K562 (cell line): ENCODE results near the gene CHMP1A. TPM values are rescaled to one million over a fixed set of nuclear protein-coding genes. Genes with fewer than 3 reads are reported as not detected.

Experiments used
- ATAC-seq: fragments of 200-7000 bp; cut with Tn5 transposase; 3 replicates; pipeline ENCODE4 v1.9.1; 2020; ENCODE audit warnings: moderate library complexity
- BruUV-seq: library from RNA; stranded (reverse); fragments of 400-500 nt; replicated peaks from 2 replicates; lab custom pipeline; 2021; lab: Mats Ljungman, UMichigan
- CTCF ChIA-PET: fragments of 300-600 bp; formaldehyde crosslinking; extraction: SDS; loops from one replicate; lab custom pipeline; 2021; ENCODE audit warnings: low intra/inter-chr PET ratio; lab: Yijun Ruan, JAX
- POLR2A ChIA-PET: fragments of 300-600, 350-650 bp; sonication (Branson Sonifier 250); formaldehyde crosslinking; extraction: SDS; loops from one replicate; lab custom pipeline; 2021; ENCODE audit warnings: antibody characterized with exemption, inconsistent platforms; lab: Yijun Ruan, JAX
- DNase-seq, 4 experiments: peaks; one replicate each; pipeline versions ENCODE4 v3.0.0 to v3.0.0-alpha.2; 2011 to 2018; ENCODE audit warnings: low spot score in 3 of 4, mixed read lengths in 3 of 4; ENCODE audit errors: extremely low read depth in 1 of 4
- FAIRE-seq: peaks from 2 replicates; lab custom pipeline; 2011; peaks lifted over from hg19 to GRCh38; lab: Jason Lieb, UNC
- H2AFZ ChIP-seq: 2 replicates; pipeline ENCODE4 v1.6.0; 2011; ENCODE audit warnings: low read depth, low read length, control low read depth, inconsistent platforms
- H3K27ac ChIP-seq: fragments of 200-600 bp; 3 replicates; pipeline ENCODE4 v1.8.0; 2011; ENCODE audit warnings: low read depth, mild to moderate bottlenecking, control low read depth, inconsistent platforms, low read length, moderate library complexity, mixed read lengths; ENCODE audit errors: extremely low read depth
- H3K27me3 ChIP-seq, 2 experiments: fragments of 300-600 bp in 1 of 2; 2 replicates in 1 of 2; 3 replicates in 1 of 2; pipeline versions ENCODE4 v1.6.0 to v1.8.0; 2011; ENCODE audit warnings: inconsistent platforms in 2 of 2, low read length in 2 of 2, mild to moderate bottlenecking in 1 of 2, mixed read lengths in 1 of 2, moderate library complexity in 1 of 2; ENCODE audit not compliant: control insufficient read depth in 2 of 2, insufficient read depth in 2 of 2
- H3K36me3 ChIP-seq: fragments of 300-600 bp; 3 replicates; pipeline ENCODE4 v1.8.0; 2011; ENCODE audit warnings: mild to moderate bottlenecking, low read length, inconsistent platforms; ENCODE audit not compliant: control insufficient read depth, insufficient read depth
- H3K4me1 ChIP-seq, 2 experiments: fragments of 200-600 bp in 1 of 2; replicated peaks in 1 of 2; 2 replicates in 1 of 2; 3 replicates in 1 of 2; pipeline versions ENCODE4 v1.5.1 to v1.8.0; 2011; ENCODE audit warnings: inconsistent platforms in 2 of 2, low read length in 2 of 2, mild to moderate bottlenecking in 1 of 2, mixed read lengths in 1 of 2, moderate library complexity in 1 of 2; ENCODE audit not compliant: control insufficient read depth in 2 of 2, insufficient read depth in 2 of 2
- H3K4me2 ChIP-seq: 2 replicates; pipeline ENCODE4 v1.6.1; 2011; ENCODE audit warnings: low read length, control low read depth, inconsistent platforms, mixed read lengths; ENCODE audit not compliant: insufficient read depth
- H3K4me3 ChIP-seq: fragments of 200-600 bp; sonication (generic), shearing (Covaris generic); 2 replicates; pipeline ENCODE4 v1.5.1; 2016; ENCODE audit warnings: control low read depth, inconsistent platforms
- H3K79me2 ChIP-seq: fragments of 200-600 bp; 3 replicates; pipeline ENCODE4 v1.8.0; 2011; ENCODE audit warnings: low read length, inconsistent platforms; ENCODE audit not compliant: control insufficient read depth, insufficient read depth
- H3K9ac ChIP-seq, 2 experiments: 2 replicates each; pipeline versions ENCODE4 v1.6.0 to v1.6.1; 2011; ENCODE audit warnings: low read depth in 2 of 2, low read length in 2 of 2, control low read depth in 1 of 2, inconsistent platforms in 1 of 2, mild to moderate bottlenecking in 1 of 2, mixed read lengths in 1 of 2; ENCODE audit not compliant: insufficient read depth in 1 of 2
- H3K9me1 ChIP-seq: one replicate; pipeline ENCODE4 v1.6.0; 2011; ENCODE audit warnings: inconsistent platforms, mild to moderate bottlenecking, low read length, moderate library complexity; ENCODE audit not compliant: control insufficient read depth, insufficient read depth
- H3K9me3 ChIP-seq: replicated peaks from 2 replicates; pipeline ENCODE4 v1.5.1; 2011; ENCODE audit warnings: low read depth, low read length, inconsistent platforms; ENCODE audit not compliant: control insufficient read depth, insufficient read depth
- H4K20me1 ChIP-seq: replicated peaks from 2 replicates; pipeline ENCODE4 v1.6.1; 2011; ENCODE audit warnings: low read length, inconsistent platforms, mixed read lengths; ENCODE audit not compliant: control insufficient read depth, insufficient read depth
- CEBPG ChIP-seq, 3 experiments: fragments of 200-800 bp in 1 of 3; sonication (Bioruptor generic) in 1 of 3; sonication (generic) in 1 of 3; formaldehyde crosslinking in 1 of 3; IDR thresholded peaks in 2 of 3; conservative IDR thresholded peaks in 1 of 3; 2 replicates each; pipeline versions ENCODE4 v1.6.1 to v1.8.0; 2016 to 2022; ENCODE audit warnings: missing compliant biosample characterization in 2 of 3, missing genetic modification characterization in 2 of 3, mild to moderate bottlenecking in 1 of 3, missing genetic modification reagents in 1 of 3
- E2F6 ChIP-seq, 2 experiments: IDR thresholded peaks; 2 replicates each; pipeline ENCODE4 v1.6.1; 2011; ENCODE audit warnings: borderline replicate concordance in 1 of 2, control low read depth in 1 of 2, low read depth in 1 of 2, low read length in 1 of 2, mild to moderate bottlenecking in 1 of 2, mixed read lengths in 1 of 2, moderate library complexity in 1 of 2; ENCODE audit not compliant: insufficient read depth in 1 of 2, insufficient read length in 1 of 2, poor library complexity in 1 of 2, severe bottlenecking in 1 of 2; ENCODE audit errors: extremely low read depth in 1 of 2
- ETV6 ChIP-seq, 3 experiments: fragments of 150-350 bp in 1 of 3; sonication (generic) in 1 of 3; formaldehyde crosslinking in 1 of 3; IDR thresholded peaks; 2 replicates each; pipeline versions ENCODE4 v1.6.1 to v1.8.0; 2014 to 2022; ENCODE audit warnings: borderline replicate concordance in 2 of 3, low read depth in 2 of 3, antibody characterized with exemption in 1 of 3, low read length in 1 of 3, mild to moderate bottlenecking in 1 of 3, missing genetic modification reagents in 1 of 3
- GABPA ChIP-seq: fragments of 200-800 bp; sonication (Bioruptor generic); conservative IDR thresholded peaks from 2 replicates; pipeline ENCODE4 v1.6.1; 2016; ENCODE audit warnings: low read depth, missing genetic modification characterization, missing compliant biosample characterization
- MAX ChIP-seq: sonication (generic); formaldehyde crosslinking; IDR thresholded peaks from 2 replicates; pipeline ENCODE4 v1.9.0; 2022; ENCODE audit warnings: mild to moderate bottlenecking, missing genetic modification reagents
- MNT ChIP-seq, 2 experiments: fragments of 450-650 bp; conservative IDR thresholded peaks; 2 replicates each; pipeline ENCODE4 v1.6.1; 2017; ENCODE audit warnings: mild to moderate bottlenecking in 2 of 2, moderate library complexity in 2 of 2
- MXI1 ChIP-seq: IDR thresholded peaks from 2 replicates; pipeline ENCODE4 v1.6.1; 2011; ENCODE audit warnings: low read depth, mild to moderate bottlenecking, improper control_type of control experiment, low read length
- NONO ChIP-seq, 2 experiments: fragments of 200-400 bp in 1 of 2; fragments of 450-650 bp in 1 of 2; formaldehyde crosslinking in 1 of 2; IDR thresholded peaks; 2 replicates each; pipeline ENCODE4 v1.6.1; 2017; ENCODE audit warnings: low read depth in 2 of 2, mild to moderate bottlenecking in 2 of 2, moderate library complexity in 2 of 2, low read length in 1 of 2
- PKNOX1 ChIP-seq: fragments of 450-650 bp; IDR thresholded peaks from 2 replicates; pipeline ENCODE4 v1.6.1; 2016
- ZNF639 ChIP-seq, 2 experiments: fragments of 200-800 bp in 1 of 2; sonication (Bioruptor generic) in 1 of 2; sonication (generic) in 1 of 2; formaldehyde crosslinking in 1 of 2; IDR thresholded peaks in 1 of 2; conservative IDR thresholded peaks in 1 of 2; 2 replicates each; pipeline versions ENCODE4 v1.5.0 to v1.6.1; 2016 to 2020; ENCODE audit warnings: missing compliant biosample characterization in 1 of 2, missing genetic modification characterization in 1 of 2, missing genetic modification reagents in 1 of 2
- WGBS: fragments of 100-300 bp; shearing (Covaris generic); methylation state at CpG from one replicate; pipeline ENCODE4 v1.1.6; 2016; ENCODE audit warnings: low coverage, mixed read lengths; ENCODE audit not compliant: insufficient coverage; ENCODE audit errors: missing lambda C conversion rate; 5-methylcytosine and 5-hydroxymethylcytosine counted together
- in situ Hi-C: fragments of 300-500 bp; cut with MboI; formaldehyde crosslinking; loops from 4 replicates; pipeline ENCODE4 v1.15.0; 2018; ENCODE audit warnings: inconsistent platforms, mixed read lengths
- intact Hi-C: fragments of 100-400 bp; cut with micrococcal nuclease; formaldehyde crosslinking; loops from 2 replicates; pipeline ENCODE4 v1.14.2; 2022
- polyA plus RNA-seq, 8 experiments: library from polyadenylated mRNA; depleted of rRNA in 4 of 8; stranded (reverse) in 5 of 8; unstranded in 3 of 8; fragments of >200 nt; fragmentation: Nextera tagmentation in 2 of 8; fragmentation: Illumina TruSeq in 1 of 8; extraction: Ambion mirVana in 2 of 8; extraction: Trizol in 1 of 8; gene quantifications; 2 replicates each; pipeline versions ENCODE4 v1.2.1 to v1.2.3, GENCODE V29; 2011 to 2014; ENCODE audit warnings: inconsistent platforms in 1 of 8, missing spikeins in 1 of 8
- total RNA-seq, 7 experiments: library from RNA; depleted of rRNA in 6 of 7; stranded (reverse); fragments of >200 nt in 6 of 7; fragmentation: Illumina TruSeq in 2 of 7; extraction: Trizol in 2 of 7; gene quantifications; 2 replicates each; pipeline versions ENCODE4 v1.2.1 to v1.2.3, GENCODE V29; 2011 to 2021; ENCODE audit warnings: low replicate concordance in 1 of 7

CHMP1A gene
- total and polyA plus RNA-seq, 9 of the 15 experiments (the other 6 are each of a cell fraction or from before 2014, with no cell fraction given): 0.83 to 79.9 (median 45.2) TPM

GRCh38 chr16:89687092-89687940, 29.8 kb upstream of the CHMP1A start:
- DNase-seq (peak; percentile 41 to 55 (median 50)), FAIRE-seq (peak; percentile 75), ATAC-seq (peak; percentile 74)
- Histone ChIP-seq H3K36me3 (peaks cover 40% of the 10 kb centered on the region; the same call in 2 of the 3 replicates), H3K9me1 (no peaks in the 10 kb centered on the region), H3K9ac (peak overlapping the region; percentile 92 to 96), H3K27ac (peak overlapping the region; percentile 97), H3K79me2 (peaks cover 25% of the 10 kb centered on the region), H3K4me2 (peak overlapping the region; percentile 93), H3K4me1 (peaks cover 6 to 33% of the 10 kb centered on the region in 2 experiments), H3K27me3 (no peaks in the 10 kb centered on the region), H3K4me3 (peak overlapping the region; percentile 93), H2AFZ (peak overlapping the region; percentile 68), H4K20me1 (0 out of 2 replicates have a peak, but pooled peaks cover 7% of the 10 kb centered on the region), H3K9me3 (0 out of 2 replicates have a peak, but pooled peaks cover 3% of the 10 kb centered on the region)
- WGBS: 6% methylated on average over 42 of the region's 42 CpGs
- intact Hi-C loops: no loop called here
- BruUV-seq: TSS peak; percentile 64
- CTCF ChIA-PET: no interaction called here
- POLR2A ChIA-PET: interaction anchor here (0.6 to 1.5 kb wide), 8 partner anchors 8 to 123 kb away, joined by 3 to 16 read pairs (median 4); no protein-coding TSS in a partner anchor
- in situ Hi-C loops: no loop called here
- peak; percentile 69; the same call in 1 of the 2 replicates for TF ChIP-seq PKNOX1
- TF ChIP-seq E2F6 (IDR thresholded peaks at IDR 0.05; ENCODE audit: borderline replicate concordance in 1 of 2, extremely low read depth in 1 of 2, insufficient read depth in 1 of 2, insufficient read length in 1 of 2, low read depth in 1 of 2, low read length in 1 of 2, poor library complexity in 1 of 2, severe bottlenecking in 1 of 2): peak; percentile 42 to 73
- TF ChIP-seq MAX (CRISPR knock-in tag): peak; percentile 72; the same call in 1 of the 2 replicates
- peak in 1 of 2 experiments; percentile 48; a peak in 1 of 4 replicates for TF ChIP-seq ZNF639 (CRISPR knock-in tag; conservative IDR thresholded peaks at IDR 0.05 in 1 of 2, IDR thresholded peaks at IDR 0.05 in 1 of 2)
- TF ChIP-seq ETV6 (IDR thresholded peaks at IDR 0.05; ENCODE audit: borderline replicate concordance in 1 of 2, low read depth in 2 of 2, low read length in 1 of 2): no peak
- peak; percentile 18; the same call in 1 of the 2 replicates for TF ChIP-seq ETV6 (CRISPR knock-in tag; IDR thresholded peaks at IDR 0.05; ENCODE audit: borderline replicate concordance)
- peak; percentile 5 to 64; a peak in 3 of 4 replicates for TF ChIP-seq MNT (conservative IDR thresholded peaks at IDR 0.05)
- 0 out of 2 replicates have a peak, but pooled peaks have one; percentile 43 for TF ChIP-seq MXI1
- 0 out of 2 replicates have a peak, but pooled peaks have one; percentile 16 for TF ChIP-seq CEBPG (CRISPR knock-in tag; IDR thresholded peaks at IDR 0.05)
- no peak for TF ChIP-seq CEBPG (tag; conservative IDR thresholded peaks at IDR 0.05 in 1 of 2, IDR thresholded peaks at IDR 0.05 in 1 of 2)
- TF ChIP-seq GABPA (tag): peak; percentile 58
- TF ChIP-seq NONO (IDR thresholded peaks at IDR 0.05; ENCODE audit: low read depth in 2 of 2, low read length in 1 of 2): no peak
